ENCODE measurements around the gene COCH.
"Not testable (repeated sequence)": the region's sequence is repeated elsewhere in the genome, so short reads cannot be mapped to it uniquely, and the experiment has no call there.

COCH gene

GRCh38 chr14:30874999-30875787 is 834 bp downstream of the COCH start:
- no peak for FAIRE-seq
- no peak for DNase-seq (ENCODE audit: low spot score)

GRCh38 chr14:30875788-30876053 is 1.4 kb downstream of the COCH start:
- DNase-seq (ENCODE audit: low spot score): no peak
- no peak for FAIRE-seq

GRCh38 chr14:30876692-30877091 is 2.3 kb downstream of the COCH start:
- FAIRE-seq: no peak
- no peak for DNase-seq (ENCODE audit: low spot score)

GRCh38 chr14:30882431-30882830 is 8.1 kb downstream of the COCH start:
- FAIRE-seq (no peak), DNase-seq (ENCODE audit: low spot score) (no peak)

- FAIRE-seq: no peak
These were observed 9.3 kb downstream of the COCH start for GRCh38 chr14:30883508-30884294.

GRCh38 chr14:30884901-30885300 is 10.5 kb downstream of the COCH start:
- no peak for FAIRE-seq
- DNase-seq (ENCODE audit: low spot score): no peak

More at GRCh38 chr14:30883508-30884294, 9.3 kb downstream of the COCH start:
- no peak for DNase-seq (ENCODE audit: low spot score)

- FAIRE-seq (no peak), DNase-seq (ENCODE audit: low spot score) (no peak)
These were observed 11.7 kb downstream of the COCH start for GRCh38 chr14:30885840-30886740.

GRCh38 chr14:30888480-30889243 is 14.3 kb downstream of the COCH start:
- DNase-seq (ENCODE audit: low spot score): no peak
- FAIRE-seq: no peak

- FAIRE-seq (no peak), DNase-seq (ENCODE audit: low spot score) (no peak)
These were observed 14.9 kb downstream of the COCH start for GRCh38 chr14:30889244-30889594.

GRCh38 chr14:30893819-30894218 is 19.5 kb downstream of the COCH start:
- FAIRE-seq: no peak
- no peak for DNase-seq (ENCODE audit: low spot score)

- no peak for DNase-seq (ENCODE audit: low spot score)
- FAIRE-seq: no peak
These were observed 20.7 kb downstream of the COCH start for GRCh38 chr14:30894923-30895515.

- DNase-seq (ENCODE audit: low spot score): no peak
- FAIRE-seq: no peak
These were observed 22.1 kb downstream of the COCH start for GRCh38 chr14:30896435-30896834.

- DNase-seq (ENCODE audit: low spot score); FAIRE-seq: not testable (repeated sequence)
These were observed 22.8 kb downstream of the COCH start for GRCh38 chr14:30897121-30897520.

GRCh38 chr14:30903285-30904124 is 29.1 kb downstream of the COCH start:
- FAIRE-seq (no peak), DNase-seq (ENCODE audit: low spot score) (no peak)

- no peak for FAIRE-seq
- no peak for DNase-seq (ENCODE audit: low spot score)
These were observed 32.6 kb downstream of the COCH start for GRCh38 chr14:30906752-30907658.

- FAIRE-seq: no peak
- DNase-seq (ENCODE audit: low spot score): no peak
These were observed 33.3 kb downstream of the COCH start for GRCh38 chr14:30907659-30908057.

- no peak for FAIRE-seq
- DNase-seq (ENCODE audit: low spot score): no peak
These were observed 34.5 kb downstream of the COCH start for GRCh38 chr14:30908826-30909225.

GRCh38 chr14:30914812-30915211 is 40.5 kb downstream of the COCH start:
- no peak for FAIRE-seq

GRCh38 chr14:30915596-30915995 is 41.2 kb downstream of the COCH start:
- DNase-seq (ENCODE audit: low spot score) (no peak), FAIRE-seq (no peak)

More at GRCh38 chr14:30914812-30915211, 40.5 kb downstream of the COCH start:
- no peak for DNase-seq (ENCODE audit: low spot score)

Measured in RCC 7860 (cell line).